Measurements from ENCODE around the gene LRCH1.

DNA sequence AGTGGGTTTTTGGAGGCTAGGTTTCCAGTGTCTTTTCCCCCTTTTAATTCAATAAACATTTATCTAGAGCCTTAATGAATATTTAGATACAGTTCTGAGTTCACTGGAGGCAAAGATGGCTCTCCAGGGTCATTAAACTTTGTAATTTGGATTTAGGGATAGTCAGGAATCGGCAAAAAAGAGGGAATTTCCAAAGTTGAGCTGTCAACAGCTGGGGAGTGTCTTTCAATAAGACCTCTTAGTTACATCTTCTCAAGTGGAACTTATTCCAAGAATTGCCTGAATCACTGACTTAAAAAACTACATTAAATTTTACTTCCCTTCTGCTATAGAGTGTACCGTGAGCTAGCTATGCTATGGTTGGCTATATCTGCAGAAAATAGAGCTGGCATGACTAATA lies 2.0 kb downstream of the LRCH1 start:
- TF ChIP-seq, protein P1, sequence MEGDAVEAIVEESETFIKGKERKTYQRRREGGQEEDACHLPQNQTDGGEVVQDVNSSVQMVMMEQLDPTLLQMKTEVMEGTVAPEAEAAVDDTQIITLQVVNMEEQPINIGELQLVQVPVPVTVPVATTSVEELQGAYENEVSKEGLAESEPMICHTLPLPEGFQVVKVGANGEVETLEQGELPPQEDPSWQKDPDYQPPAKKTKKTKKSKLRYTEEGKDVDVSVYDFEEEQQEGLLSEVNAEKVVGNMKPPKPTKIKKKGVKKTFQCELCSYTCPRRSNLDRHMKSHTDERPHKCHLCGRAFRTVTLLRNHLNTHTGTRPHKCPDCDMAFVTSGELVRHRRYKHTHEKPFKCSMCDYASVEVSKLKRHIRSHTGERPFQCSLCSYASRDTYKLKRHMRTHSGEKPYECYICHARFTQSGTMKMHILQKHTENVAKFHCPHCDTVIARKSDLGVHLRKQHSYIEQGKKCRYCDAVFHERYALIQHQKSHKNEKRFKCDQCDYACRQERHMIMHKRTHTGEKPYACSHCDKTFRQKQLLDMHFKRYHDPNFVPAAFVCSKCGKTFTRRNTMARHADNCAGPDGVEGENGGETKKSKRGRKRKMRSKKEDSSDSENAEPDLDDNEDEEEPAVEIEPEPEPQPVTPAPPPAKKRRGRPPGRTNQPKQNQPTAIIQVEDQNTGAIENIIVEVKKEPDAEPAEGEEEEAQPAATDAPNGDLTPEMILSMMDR (conservative IDR thresholded peaks at IDR 0.05; ENCODE audit: low read depth in 2 of 2): no peak
- TF ChIP-seq REST (IDR thresholded peaks at IDR 0.05; ENCODE audit: unreplicated experiment) (no peak), EZH2phosphoT487 (IDR thresholded peaks at IDR 0.05; ENCODE audit: unreplicated experiment) (no peak)
